ENCODE measurements around the gene IRF8.

- TF ChIP-seq ZNF274 (CRISPR knock-in tag; IDR thresholded peaks at IDR 0.05) (no peak), JDP2 (CRISPR knock-in tag; IDR thresholded peaks at IDR 0.05; ENCODE audit: borderline replicate concordance) (no peak), SALL2 (CRISPR knock-in tag; IDR thresholded peaks at IDR 0.05) (no peak), SOX6 (IDR thresholded peaks at IDR 0.05) (no peak), SOX6 (CRISPR knock-in tag; IDR thresholded peaks at IDR 0.05) (no peak), JUNB (CRISPR knock-in tag; IDR thresholded peaks at IDR 0.05; ENCODE audit: borderline replicate concordance) (no peak), BRCA1 (CRISPR knock-in tag; IDR thresholded peaks at IDR 0.05) (no peak), HDAC2 (CRISPR knock-in tag; IDR thresholded peaks at IDR 0.05) (no peak), GTF2F1 (IDR thresholded peaks at IDR 0.05; ENCODE audit: low read length) (no peak), NFYB (CRISPR knock-in tag; IDR thresholded peaks at IDR 0.05) (no peak), SMC3 (IDR thresholded peaks at IDR 0.05; ENCODE audit: low read length) (no peak), POLR2AphosphoS2 (IDR thresholded peaks at IDR 0.05; ENCODE audit: low read depth, low read length) (no peak), POLR2A (IDR thresholded peaks at IDR 0.05; ENCODE audit: insufficient read depth in 1 of 2, low read depth in 2 of 2, low read length in 2 of 2) (no peak), EZH2 (conservative IDR thresholded peaks at IDR 0.05; ENCODE audit: low read depth, low read length) (no peak)
- TF ChIP-seq, protein P1, sequence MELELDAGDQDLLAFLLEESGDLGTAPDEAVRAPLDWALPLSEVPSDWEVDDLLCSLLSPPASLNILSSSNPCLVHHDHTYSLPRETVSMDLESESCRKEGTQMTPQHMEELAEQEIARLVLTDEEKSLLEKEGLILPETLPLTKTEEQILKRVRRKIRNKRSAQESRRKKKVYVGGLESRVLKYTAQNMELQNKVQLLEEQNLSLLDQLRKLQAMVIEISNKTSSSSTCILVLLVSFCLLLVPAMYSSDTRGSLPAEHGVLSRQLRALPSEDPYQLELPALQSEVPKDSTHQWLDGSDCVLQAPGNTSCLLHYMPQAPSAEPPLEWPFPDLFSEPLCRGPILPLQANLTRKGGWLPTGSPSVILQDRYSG (CRISPR knock-in tag; IDR thresholded peaks at IDR 0.05) = no peak
Observed at GRCh38 chr16:85969159-85969558, 70.2 kb downstream of the IRF8 start.

Measured in HepG2 (cell line).